HEK293T (cell line): Measurements from ENCODE around the gene DNAH8.

ENCODE experiments used
- ARNT ChIP-seq: fragments of 450-650 bp; IDR thresholded peaks from 2 replicates; pipeline ENCODE4 v1.6.1; 2017; ENCODE audit warnings: mild to moderate bottlenecking
- BHLHE40 ChIP-seq: fragments of 450-650 bp; IDR thresholded peaks from 2 replicates; pipeline ENCODE4 v1.6.1; 2016; ENCODE audit warnings: mild to moderate bottlenecking, moderate library complexity, borderline replicate concordance
- CTBP1 ChIP-seq: fragments of 450-650 bp; IDR thresholded peaks from 2 replicates; pipeline ENCODE4 v1.6.1; 2016; ENCODE audit warnings: borderline replicate concordance
- ELF4 ChIP-seq: fragments of 450-650 bp; IDR thresholded peaks from 2 replicates; pipeline ENCODE4 v1.6.1; 2017; ENCODE audit warnings: antibody characterized with exemption
- FOXA1 ChIP-seq: fragments of 450-650 bp; IDR thresholded peaks from 2 replicates; pipeline ENCODE4 v1.6.1; 2016; ENCODE audit warnings: mild to moderate bottlenecking
- FOXK2 ChIP-seq: fragments of 450-650 bp; IDR thresholded peaks from 2 replicates; pipeline ENCODE4 v1.6.1; 2016; ENCODE audit warnings: mild to moderate bottlenecking
- FOXM1 ChIP-seq: fragments of 450-650 bp; IDR thresholded peaks from 2 replicates; pipeline ENCODE4 v1.6.1; 2017; ENCODE audit warnings: mild to moderate bottlenecking, borderline replicate concordance
- NFRKB ChIP-seq: fragments of 450-650 bp; IDR thresholded peaks from 2 replicates; pipeline ENCODE4 v1.6.1; 2016; ENCODE audit warnings: mild to moderate bottlenecking, moderate library complexity
- SP1 ChIP-seq: fragments of 450-650 bp; IDR thresholded peaks from 2 replicates; pipeline ENCODE4 v1.6.1; 2017
- SUZ12 ChIP-seq: fragments of 450-650 bp; IDR thresholded peaks from 2 replicates; pipeline ENCODE4 v1.6.1; 2016; ENCODE audit warnings: mild to moderate bottlenecking
- TARDBP ChIP-seq: fragments of 450-650 bp; IDR thresholded peaks from 2 replicates; pipeline ENCODE4 v1.6.1; 2016
- ZNF384 ChIP-seq: fragments of 450-650 bp; IDR thresholded peaks from 2 replicates; pipeline ENCODE4 v1.6.1; 2016
- TF ChIP-seq, protein P1 (sequence below): fragments of 450-650 bp; IDR thresholded peaks from 2 replicates; pipeline ENCODE4 v1.6.1; 2016

DNA sequence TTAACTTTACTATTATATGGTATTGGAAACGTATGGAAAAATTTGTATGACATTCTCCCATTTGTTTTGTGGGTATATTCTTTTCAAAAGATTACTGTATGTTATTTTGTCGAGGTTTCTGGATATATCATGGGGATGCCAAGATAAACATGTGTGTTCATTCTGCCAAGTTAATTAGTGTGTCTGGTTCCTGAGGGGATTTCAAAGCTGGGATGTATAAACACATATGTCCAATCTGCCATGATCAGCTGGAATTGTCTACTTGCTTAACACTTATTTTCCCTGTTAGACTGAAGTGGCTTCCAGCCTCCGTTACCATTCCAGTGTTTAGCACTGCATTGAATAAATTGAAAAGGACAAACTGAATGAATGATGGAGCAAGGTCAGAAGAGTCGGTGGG lies 86.2 kb downstream of the DNAH8 start:
- TF ChIP-seq SP1 (no peak), BHLHE40 (no peak), TARDBP (no peak), FOXA1 (no peak), ELF4 (no peak), FOXM1 (no peak), ARNT (no peak), SUZ12 (no peak), CTBP1 (no peak), FOXK2 (no peak), NFRKB (no peak), ZNF384 (no peak)
- TF ChIP-seq, protein P1, sequence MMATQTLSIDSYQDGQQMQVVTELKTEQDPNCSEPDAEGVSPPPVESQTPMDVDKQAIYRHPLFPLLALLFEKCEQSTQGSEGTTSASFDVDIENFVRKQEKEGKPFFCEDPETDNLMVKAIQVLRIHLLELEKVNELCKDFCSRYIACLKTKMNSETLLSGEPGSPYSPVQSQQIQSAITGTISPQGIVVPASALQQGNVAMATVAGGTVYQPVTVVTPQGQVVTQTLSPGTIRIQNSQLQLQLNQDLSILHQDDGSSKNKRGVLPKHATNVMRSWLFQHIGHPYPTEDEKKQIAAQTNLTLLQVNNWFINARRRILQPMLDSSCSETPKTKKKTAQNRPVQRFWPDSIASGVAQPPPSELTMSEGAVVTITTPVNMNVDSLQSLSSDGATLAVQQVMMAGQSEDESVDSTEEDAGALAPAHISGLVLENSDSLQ, result no peak
